ENCODE data around the gene ST14.

GRCh38 chr11:130174642-130175041 lies 15.1 kb downstream of the ST14 start:
- TF ChIP-seq CTCF (IDR thresholded peaks at IDR 0.05), result no peak
- TF ChIP-seq POLR2A (IDR thresholded peaks at IDR 0.05), result no peak

Data from adrenal gland (tissue), 5 donors.